Astrocyte (in vitro differentiated cells and primary cell): ENCODE data around the gene IGSF3.
"Not testable (repeated sequence)": the region's sequence is repeated elsewhere in the genome, so short reads cannot be mapped to it uniquely, and the experiment has no call there.

Experiments
- CTCF ChIP-seq: IDR thresholded peaks from 2 replicates; pipeline ENCODE4 v1.5.1; 2011; ENCODE audit warnings: low read depth, mild to moderate bottlenecking, inconsistent platforms, low read length, moderate library complexity; ENCODE audit not compliant: insufficient read depth
- EZH2 ChIP-seq: IDR thresholded peaks from 2 replicates; pipeline ENCODE4 v1.6.1; 2012; ENCODE audit warnings: mild to moderate bottlenecking, low read length, inconsistent platforms; ENCODE audit not compliant: insufficient read depth

GRCh38 chr1:116599369-116599768 is 68.2 kb downstream of the IGSF3 start:
- TF ChIP-seq CTCF, EZH2: not testable (repeated sequence)
